Activated T-helper 9 cell treated with anti-CD3 and anti-CD28 coated beads, Interleukin-2, amount 50 U/mL, for 16 hours (primary cell): ENCODE results near the gene PSME3IP1.

Experiments
- DNase-seq: peaks from one replicate; pipeline ENCODE4 v3.0.0-alpha.2; 2020; ENCODE audit warnings: low read depth

The PSME3IP1 gene

GRCh38 chr16:57167538-57167937, 18.3 kb downstream of the PSME3IP1 start:
- no peak for DNase-seq

GRCh38 chr16:57166951-57167350, 18.9 kb downstream of the PSME3IP1 start:
- DNase-seq: no peak

GRCh38 chr16:57166451-57166850, 19.4 kb downstream of the PSME3IP1 start:
- DNase-seq: no peak

- DNase-seq: no peak
Observed at GRCh38 chr16:57165938-57166337, 19.9 kb downstream of the PSME3IP1 start.

- DNase-seq: no peak
Observed at GRCh38 chr16:57165483-57165882, 20.4 kb downstream of the PSME3IP1 start.

GRCh38 chr16:57163842-57164241, 22.0 kb downstream of the PSME3IP1 start:
- no peak for DNase-seq

GRCh38 chr16:57159447-57159846, 26.4 kb downstream of the PSME3IP1 start:
- no peak for DNase-seq

- DNase-seq: no peak
Observed at GRCh38 chr16:57157533-57157932, 28.3 kb downstream of the PSME3IP1 start.

- DNase-seq: no peak
Observed at GRCh38 chr16:57156351-57156703, 29.5 kb downstream of the PSME3IP1 start.

- no peak for DNase-seq
Observed at GRCh38 chr16:57155702-57156350, 30.0 kb downstream of the PSME3IP1 start.

GRCh38 chr16:57153841-57154240, 32.0 kb downstream of the PSME3IP1 start:
- no peak for DNase-seq

- no peak for DNase-seq
Observed at GRCh38 chr16:57152096-57153093, 33.4 kb downstream of the PSME3IP1 start.

- DNase-seq: no peak
Observed at GRCh38 chr16:57151369-57151768, 34.5 kb downstream of the PSME3IP1 start.

GRCh38 chr16:57150682-57151330, 35.0 kb downstream of the PSME3IP1 start:
- no peak for DNase-seq

- DNase-seq: no peak
Observed at GRCh38 chr16:57149391-57149790, 36.4 kb downstream of the PSME3IP1 start.

- DNase-seq: no peak
Observed at GRCh38 chr16:57148481-57148880, 37.4 kb downstream of the PSME3IP1 start.

- no peak for DNase-seq
Observed at GRCh38 chr16:57147381-57148221, 38.2 kb downstream of the PSME3IP1 start.

GRCh38 chr16:57146735-57147134, 39.1 kb downstream of the PSME3IP1 start:
- no peak for DNase-seq

GRCh38 chr16:57146040-57146647, 39.7 kb downstream of the PSME3IP1 start:
- DNase-seq: no peak

GRCh38 chr16:57145046-57146021, 40.5 kb downstream of the PSME3IP1 start:
- DNase-seq: no peak
